ENCODE data around the gene KRTCAP2.

DNA sequence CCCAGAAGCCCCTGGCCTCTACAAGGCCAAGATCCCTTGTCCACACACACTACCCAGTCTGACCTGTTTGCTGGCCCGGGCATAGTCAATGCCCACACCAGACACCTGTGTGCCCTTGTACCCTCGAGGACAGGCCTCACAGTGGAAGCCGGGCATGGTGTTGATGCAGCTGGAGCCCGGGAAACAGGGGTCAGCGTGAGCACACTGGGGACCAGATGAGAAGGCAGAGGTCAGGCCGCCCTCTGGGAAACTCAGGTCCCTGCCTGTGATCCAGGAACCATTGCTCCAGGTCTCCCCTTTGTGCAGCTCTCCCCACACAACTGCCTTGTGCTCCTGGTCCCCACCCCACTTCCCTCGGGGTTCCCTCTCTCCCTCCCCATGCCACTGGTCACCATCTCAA, 29.1 kb upstream of the KRTCAP2 start:
- TF ChIP-seq CTCF (IDR thresholded peaks at IDR 0.05), result no peak
- TF ChIP-seq EP300 (IDR thresholded peaks at IDR 0.05), result no peak
- TF ChIP-seq POLR2A (IDR thresholded peaks at IDR 0.05; ENCODE audit: low read depth), result no peak
- TF ChIP-seq POLR2AphosphoS5 (IDR thresholded peaks at IDR 0.05), result no peak
